Activated CD4-positive, alpha-beta T cell treated with anti-CD3 and anti-CD28 coated beads for 1 hour (primary cell): Measurements from ENCODE around the gene TXLNA.
"Not testable (repeated sequence)": the region's sequence is repeated elsewhere in the genome, so short reads cannot be mapped to it uniquely, and the experiment has no call there.

Experiments used
- DNase-seq: peaks from one replicate; pipeline ENCODE4 v3.0.0-alpha.2; 2020

The TXLNA gene

DNA sequence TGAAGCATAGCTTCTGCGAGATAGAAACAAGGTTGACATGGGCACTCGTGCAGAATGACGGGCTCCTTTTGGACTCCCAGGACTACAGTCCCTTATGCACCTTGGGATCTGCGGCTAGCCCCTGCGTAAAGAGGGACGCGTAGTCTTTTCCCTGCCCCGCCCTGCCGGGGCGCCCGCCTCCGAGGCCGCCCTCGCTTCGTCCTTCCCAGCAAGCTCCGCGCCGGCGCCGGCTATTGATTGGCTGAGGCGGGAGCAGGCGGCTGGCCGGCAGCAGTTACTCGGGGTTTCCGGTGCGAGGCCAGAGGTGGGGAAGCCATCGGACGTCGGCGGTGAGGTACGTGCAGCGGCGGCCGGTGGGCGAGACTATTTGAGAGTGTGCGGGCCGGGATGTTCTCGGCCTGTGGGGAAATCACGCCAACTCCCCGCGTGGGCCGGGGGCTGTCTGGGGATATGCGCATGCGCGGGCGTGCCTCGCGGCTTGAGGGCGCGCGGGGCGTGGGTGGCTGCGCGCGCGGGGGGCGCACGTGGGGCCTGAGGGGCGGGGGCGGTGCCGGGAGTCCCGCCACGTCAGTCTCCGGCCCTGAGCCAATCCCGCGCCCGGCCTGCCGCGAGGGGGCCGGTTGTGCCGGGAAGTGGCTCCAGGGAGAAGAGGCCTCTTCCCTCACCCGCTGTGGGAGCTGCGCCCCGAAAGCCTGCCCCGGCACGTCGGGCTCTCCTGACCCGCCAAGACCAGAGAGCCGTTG is at the start of gene TXLNA:
Gene TXLNA (plus strand): TSS at position 233 of the 743 bp plus-strand sequence. CDS start 671 bp downstream, outside the sequence.
- peak; percentile 81 for DNase-seq

DNA sequence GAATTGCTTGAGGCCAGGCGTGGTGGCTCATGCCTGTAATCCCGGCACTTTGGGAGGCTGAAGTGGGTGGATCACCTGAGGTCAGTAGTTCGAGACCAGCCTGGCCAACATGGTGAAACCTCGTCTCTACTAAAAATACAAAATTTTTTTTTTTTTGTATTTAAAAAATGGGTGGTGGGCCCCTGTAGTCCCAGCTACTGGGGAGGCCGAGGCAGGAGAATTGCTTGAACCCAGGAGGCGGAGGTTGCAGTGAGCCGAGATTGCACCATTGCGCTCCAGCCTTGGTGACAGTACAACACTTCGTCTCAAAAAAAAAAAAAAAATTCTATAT is 45.6 kb upstream of the TXLNA start:
- not testable (repeated sequence) for DNase-seq

DNA sequence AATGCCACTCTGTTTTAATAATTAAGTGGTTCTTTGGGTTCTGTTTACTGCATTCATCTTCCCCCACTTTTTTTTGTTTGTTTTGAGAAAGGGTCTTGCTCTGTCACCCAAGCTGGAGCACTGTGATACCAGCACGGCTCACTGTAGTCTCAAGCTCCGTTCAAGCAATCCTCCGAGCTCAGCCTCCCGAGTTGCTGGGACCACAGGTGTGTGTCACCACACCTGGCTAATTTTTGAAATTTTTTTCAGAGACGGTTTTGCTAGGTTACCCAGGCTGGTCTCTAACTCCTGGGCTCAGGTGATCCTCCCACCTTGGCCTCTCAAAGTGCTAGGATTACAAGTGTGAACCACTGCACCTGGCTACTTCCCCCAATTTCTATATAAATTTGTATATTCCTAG is 42.4 kb upstream of the TXLNA start:
- DNase-seq = no peak

DNA sequence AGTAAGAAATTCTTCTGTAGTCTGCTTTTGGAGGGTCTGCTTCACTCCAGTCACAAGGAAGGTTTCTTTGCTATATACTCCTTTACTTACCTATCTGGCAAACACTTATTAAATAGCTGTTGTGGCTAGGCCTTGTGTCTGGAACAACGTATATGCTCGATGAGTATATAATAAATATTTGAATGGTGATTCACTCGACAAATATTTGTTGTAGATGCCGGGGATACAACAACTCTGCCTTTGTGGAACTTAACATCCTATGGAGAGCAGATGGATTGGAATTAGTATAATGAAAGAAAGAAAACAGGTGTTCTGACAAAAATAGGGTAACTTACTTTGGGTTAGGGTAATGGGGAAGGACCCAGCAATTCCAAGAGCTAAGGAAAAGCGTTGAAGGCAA is 40.5 kb upstream of the TXLNA start:
- no peak for DNase-seq

DNA sequence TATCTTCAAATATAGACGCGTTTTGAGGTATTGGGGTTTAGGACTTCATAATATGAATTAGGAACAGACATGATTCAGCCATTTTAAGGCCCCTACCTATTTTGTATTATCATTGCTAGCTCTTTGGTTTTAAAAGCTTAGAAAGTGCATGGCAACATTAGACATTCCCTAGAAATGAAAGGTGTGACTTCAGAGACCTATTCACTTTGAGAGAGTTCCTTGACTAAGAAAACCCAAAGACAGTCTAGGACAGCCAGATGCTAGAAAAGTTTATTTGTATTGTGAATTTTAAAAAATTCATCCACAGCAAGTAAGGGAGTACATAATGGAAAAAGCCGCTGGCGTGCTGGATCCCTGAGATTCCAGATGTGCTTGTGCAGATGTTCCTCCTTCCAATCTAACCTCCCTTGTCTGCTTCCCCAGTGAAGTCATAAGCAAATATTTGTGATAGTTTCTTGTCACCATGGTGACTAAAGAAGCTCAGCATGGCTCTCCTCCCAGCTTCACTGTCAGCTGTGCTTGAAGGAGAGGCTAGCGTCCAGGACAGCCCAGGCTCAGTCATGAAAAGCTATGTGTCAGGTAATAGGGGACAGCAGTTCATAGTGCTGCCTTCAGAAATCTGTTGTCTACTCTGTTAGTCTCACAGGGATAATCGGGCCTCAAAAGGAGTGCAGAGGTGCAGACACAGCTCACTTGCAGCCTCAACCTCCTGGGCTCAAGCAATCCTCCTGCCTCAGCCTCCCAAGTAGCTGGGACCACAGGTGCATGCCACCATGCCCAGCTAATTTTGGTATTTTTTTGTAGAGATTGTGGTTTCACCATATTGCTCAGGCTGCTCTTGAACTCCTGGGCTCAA is 36.8 kb upstream of the TXLNA start:
- no peak for DNase-seq

DNA sequence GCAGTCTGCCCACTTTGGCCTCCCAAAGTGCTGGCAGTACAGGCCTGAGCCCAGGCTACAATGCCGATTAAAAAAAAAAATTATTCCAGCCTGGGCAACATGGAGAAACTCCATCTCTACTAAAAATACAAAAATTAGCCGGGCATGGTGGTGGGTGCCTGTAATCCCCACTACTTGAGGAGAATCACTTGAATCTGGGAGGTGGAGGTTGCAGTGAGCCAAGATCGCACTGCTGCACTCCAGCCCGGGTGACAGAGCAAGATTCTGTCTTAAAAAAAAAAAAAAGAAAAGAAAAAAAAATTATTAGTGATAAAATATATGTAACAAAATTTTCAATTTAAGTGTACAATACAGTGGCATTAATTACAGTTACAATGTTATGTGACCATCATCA is 36.2 kb upstream of the TXLNA start:
- DNase-seq = not testable (repeated sequence)

DNA sequence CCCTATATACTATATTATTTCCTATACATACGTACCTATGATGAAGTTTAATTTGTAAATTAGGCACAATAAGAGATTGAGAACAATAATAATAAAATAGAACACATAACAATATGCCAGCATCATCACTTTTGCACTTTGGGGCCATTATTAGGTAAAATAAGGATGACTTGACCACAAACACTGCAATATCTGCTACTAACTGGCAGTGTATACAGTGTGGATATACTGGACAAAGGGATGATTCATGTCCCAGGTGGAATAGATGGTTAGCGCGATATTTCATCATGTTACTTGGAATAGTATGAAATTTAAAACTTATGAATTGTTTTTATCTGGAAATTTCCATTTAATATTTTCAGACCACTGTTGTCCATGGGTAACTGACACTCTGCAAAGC is 35.4 kb upstream of the TXLNA start:
- no peak for DNase-seq

DNA sequence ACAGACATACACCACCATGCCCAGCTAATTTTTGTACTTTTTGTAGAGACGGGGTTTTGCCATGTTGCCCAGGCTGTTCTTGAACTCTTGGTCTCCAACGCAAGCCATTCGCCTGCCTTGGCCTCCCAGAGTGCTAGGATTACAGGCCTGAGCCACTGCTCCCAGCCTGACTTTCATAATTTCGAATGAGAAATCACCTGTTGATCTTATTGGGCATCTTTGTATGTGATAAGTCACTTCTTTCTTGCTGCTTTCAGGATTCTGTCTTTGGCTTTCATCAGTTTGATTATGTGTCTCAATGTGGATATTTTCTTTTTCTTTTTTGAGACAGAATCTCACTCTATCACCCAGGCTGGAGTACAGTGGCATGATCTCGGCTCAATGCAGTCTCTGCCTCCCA is 31.7 kb upstream of the TXLNA start:
- DNase-seq = not testable (repeated sequence)

DNA sequence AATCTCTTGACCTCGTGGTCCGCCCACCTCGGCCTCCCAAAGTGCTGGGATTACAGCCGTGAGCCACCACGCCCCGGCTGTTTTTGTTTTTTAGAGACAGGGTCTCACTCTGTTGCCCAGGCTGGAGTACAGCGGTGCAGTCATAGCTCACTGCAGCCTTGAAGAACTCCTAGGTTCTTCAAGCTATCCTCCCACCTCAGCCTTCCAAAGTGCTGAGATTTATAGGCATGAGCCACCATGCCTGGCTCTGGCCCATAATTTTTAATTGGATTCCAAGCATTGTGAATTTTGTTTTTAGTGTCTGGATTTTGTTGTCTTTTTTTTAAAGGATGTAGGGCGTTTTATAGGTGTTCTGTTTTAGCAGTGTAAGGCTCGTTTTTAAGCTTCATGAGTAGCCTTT is 28.6 kb upstream of the TXLNA start:
- DNase-seq = no peak

DNA sequence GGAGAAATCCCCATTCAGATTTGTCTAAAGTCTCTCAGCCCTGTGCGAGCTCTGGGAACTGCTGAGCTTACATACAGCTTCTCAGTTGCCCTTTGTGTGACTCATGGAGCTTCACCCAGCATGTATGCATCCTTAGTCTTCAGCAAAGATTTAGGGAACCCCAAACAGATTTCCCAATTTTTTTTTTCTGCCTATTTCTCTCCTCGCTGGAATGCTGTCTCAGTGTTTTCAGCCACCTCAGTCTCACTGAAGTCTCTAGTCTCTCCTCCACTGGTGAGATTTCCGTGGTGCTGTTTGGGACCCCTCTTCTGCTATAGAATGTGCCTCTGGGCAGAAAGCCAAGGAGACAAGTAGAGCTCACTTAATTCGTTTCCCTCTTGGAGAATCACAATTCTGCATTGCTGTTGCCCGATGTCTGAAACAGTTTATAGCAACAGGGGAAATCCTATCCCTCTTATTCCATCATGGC is 28.1 kb upstream of the TXLNA start:
- no peak for DNase-seq

DNA sequence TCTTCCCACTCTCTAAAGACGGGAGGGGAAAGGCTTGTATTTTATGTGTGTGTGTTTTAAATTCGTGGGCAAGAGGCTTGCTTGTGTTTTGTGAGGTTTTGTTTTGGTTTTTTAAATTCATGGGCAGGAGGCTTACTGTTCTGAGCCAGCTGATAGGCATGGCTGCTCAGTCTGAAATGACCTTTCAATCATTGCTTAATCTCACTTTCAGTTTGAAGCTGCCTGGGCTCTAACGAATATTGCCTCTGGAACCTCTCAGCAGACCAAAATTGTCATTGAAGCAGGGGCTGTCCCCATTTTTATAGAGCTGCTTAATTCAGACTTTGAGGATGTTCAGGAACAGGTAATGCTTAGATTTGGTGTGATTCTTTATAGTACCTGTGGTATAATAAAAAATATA is 20.3 kb upstream of the TXLNA start:
- DNase-seq = no peak

DNA sequence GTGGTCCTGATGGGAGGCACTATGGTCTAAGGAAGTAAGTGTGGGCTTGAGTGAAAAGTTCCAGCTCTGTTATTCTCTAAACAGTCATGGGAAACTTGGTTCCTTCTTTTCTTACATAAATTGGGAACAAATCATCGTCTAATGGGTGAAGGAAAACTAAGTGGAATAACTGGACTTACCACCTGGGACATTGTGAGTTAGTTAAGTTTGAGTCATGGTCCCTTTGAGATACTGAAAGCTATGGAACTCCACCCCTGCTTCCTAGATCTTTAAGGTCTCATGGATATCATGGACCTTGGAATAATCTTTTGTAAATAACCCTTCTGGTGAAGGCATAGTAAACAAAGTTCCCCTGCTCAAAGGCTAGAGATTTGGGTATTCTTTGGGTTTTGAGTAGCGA is 16.1 kb upstream of the TXLNA start:
- DNase-seq = no peak

DNA sequence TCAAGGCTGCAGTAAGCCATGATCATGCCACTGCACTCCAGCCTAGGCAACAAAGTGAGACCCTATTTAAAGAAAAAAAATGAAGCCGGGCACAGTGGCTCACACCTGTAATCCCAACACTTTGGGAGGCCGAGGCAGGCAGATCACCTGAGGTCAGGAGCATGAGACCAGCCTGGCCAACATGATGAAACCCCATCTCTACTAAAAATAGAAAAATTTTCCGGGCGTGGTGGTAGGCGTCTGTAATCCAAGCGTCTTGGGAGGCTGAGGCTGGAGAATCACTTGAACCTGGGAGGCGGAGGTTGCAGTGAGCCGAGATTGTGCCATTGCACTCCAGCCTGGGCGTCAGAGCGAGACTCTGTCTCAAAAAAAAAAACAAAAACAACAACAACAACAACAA is 13.8 kb upstream of the TXLNA start:
- DNase-seq = not testable (repeated sequence)

DNA sequence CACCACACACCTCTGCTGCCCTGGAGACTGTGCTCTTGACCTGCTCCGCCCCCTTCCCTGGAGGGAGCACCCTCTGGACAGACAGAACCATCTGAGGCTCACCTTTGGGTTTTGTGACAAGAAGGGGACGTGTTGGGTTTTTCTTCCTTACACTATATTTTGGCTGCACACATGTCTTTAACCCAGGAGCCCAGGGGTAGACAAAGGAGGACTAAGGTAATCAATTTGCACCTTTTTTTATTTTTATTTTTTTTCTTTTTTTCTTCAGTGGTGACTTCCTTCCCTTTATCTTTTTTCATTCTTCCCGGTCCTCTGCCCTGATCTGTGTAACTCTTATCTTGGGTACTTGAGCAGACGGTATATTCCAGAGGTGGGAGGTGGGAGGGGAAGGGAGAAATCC is 8.5 kb upstream of the TXLNA start:
- no peak for DNase-seq

DNA sequence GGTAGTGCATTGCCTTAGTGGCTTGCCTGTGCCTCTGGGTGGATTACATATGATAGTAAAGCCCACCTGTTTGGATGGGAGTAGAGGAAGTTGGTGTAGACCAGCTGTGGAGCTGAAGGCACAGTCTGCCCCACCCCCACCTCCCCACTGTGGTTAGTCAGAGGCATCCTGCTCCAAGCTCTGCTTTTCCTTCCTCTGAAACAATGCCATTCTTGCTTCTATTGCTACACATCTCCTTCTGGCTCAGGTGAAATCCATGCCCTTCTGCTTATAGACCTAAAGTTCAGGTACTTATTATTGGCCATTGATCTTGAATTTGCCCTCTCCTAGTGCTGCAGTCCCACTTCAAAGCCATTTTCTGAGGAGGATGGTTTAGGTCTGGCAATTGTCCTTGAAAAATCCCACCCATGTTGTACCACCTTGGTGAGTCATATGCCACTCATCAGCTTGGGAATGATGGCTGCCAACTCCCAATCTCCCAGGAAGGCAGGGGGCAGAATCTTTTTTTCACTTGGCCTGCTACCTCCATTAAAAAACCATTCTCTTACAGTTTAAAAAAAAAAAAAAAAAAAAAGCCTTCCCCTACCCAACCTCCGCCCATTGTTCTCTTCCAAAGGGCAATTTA is 6.7 kb upstream of the TXLNA start:
- DNase-seq = no peak

DNA sequence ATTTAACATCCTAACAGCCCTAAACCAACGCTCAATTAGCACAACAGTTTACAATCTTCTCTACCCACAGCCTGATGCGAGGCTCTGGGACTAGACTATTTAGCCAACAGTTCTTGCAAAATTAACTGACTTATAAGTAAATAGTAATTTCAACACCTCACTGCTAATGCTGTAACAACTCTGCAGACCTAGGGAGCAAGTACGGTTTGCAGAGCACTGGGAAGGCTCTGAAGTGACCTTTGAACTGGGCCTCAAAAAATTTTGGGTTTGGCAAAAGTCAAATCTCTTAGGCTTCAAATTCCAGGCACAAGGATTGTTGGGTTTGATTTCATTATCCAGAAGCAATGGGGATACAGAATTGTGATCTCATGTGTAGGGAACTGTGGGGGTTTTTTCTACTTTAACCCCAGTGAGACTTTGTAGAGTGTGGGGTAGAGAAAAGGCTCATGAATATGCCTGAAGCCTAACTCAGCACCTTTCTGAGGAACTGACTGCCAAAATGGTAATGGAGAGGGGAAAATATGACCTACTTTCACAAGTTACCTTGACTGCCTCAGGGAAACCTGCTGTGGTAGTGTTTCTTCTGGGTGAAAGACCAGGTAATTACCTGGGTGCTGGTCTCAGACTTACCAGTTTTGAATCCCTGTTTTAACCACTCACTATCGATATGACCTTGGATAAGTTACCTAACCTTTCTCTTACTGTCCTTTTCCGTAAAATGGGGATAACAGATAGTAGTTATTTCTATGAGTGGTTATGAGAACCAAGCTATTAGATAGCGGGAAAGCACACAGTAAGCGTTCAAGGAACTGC is 889 bp upstream of the TXLNA start:
- no peak for DNase-seq

DNA sequence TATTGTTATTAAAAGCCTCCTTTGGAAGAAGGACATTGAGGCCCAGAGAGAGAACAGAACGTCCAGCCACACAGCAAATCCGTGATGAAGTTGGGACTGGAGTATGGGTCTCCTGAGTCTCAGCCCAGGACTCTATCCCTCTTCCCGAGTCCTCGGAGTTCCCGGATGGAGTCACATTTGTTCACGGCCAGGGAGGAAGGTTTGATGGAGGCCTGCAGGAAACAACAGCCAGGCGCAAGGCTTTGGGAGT is 357 bp upstream of the TXLNA start:
- no peak for DNase-seq

DNA sequence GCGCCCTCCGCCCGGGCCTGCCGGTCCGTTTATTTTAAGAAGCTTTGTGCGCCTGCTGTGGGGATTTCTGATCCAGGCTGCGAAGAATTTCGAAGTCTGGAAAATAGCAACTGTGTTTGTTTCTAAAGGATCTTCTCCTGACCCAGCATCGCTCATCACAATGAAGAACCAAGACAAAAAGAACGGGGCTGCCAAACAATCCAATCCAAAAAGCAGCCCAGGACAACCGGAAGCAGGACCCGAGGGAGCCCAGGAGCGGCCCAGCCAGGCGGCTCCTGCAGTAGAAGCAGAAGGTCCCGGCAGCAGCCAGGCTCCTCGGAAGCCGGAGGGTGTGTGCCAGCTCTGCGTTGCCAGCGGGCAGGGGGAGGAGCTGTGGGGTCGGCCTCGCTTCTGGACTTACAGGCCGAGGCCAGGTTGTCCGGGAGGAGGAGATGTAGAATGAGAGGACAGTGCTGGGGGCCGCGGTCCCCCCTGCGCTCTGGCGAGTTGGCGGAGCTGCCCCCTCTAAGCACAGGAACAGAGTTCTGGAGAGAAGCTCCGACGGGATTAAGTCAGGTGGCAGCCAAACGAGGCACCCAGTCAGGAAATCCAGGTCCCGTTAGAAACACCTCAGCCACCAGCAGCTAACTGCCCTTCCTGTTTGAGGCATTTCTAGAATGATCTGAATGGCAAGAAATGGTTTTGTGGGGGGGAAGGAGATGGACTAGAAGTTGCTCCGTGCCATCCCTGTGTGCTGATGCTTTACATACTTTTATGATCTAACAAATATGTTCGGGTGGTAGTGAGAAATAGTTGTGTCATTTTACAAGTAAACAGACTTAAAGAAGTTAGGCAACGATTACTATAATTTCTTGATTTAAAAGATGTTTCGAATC is 948 bp downstream of the TXLNA start:
- DNase-seq = no peak

DNA sequence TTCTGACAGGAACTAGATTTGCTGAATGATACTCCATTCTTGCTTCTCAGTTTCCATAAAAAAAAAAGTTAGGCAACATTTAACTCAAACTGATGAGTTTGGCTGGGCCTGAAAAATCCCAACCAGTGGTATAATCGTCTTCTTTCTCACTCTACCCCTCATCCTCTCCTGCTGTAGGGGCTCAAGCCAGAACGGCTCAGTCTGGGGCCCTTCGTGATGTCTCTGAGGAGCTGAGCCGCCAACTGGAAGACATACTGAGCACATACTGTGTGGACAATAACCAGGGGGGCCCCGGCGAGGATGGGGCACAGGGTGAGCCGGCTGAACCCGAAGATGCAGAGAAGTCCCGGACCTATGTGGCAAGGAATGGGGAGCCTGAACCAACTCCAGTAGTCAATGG is 1.6 kb downstream of the TXLNA start:
- no peak for DNase-seq

DNA sequence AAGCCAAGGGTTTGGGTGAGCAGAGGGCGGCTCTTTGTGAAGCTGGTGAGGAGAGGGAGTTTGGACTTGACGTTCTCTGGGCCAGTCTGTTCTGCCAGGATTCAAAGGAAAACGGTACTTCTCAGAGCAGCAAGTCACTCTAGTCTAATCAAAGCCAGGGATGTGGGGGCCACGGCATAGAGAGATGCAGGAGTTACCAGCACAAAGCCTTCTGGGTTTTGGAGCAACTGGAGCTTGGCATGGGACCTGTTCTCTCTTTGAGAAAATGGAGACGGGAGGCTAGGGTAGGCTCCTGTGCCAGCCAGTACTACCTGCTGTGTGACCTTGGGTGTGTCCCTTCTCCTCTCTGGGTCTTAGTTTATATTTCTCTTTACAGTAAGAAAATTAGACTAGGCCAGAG is 2.1 kb downstream of the TXLNA start:
- DNase-seq = no peak

DNA sequence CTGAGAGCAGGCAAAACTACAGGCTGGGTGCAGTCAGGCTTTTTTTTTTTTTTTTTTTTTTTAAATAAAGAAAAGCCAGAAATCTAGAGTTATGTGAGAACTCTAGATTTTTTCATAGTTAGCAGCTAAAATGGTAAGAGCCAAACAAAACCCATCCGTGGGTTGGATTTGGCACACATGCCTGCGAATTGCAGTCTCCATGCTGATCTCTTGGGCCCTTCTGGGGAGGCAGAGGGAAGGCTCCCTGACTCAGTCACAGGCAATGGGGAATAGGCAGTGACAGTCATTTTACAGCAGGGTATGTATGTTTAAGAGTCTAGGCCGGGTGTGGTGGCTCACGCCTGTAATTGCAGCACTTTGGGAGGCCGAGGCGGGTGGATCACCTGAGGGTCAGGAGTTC is 2.6 kb downstream of the TXLNA start:
- DNase-seq = no peak

DNA sequence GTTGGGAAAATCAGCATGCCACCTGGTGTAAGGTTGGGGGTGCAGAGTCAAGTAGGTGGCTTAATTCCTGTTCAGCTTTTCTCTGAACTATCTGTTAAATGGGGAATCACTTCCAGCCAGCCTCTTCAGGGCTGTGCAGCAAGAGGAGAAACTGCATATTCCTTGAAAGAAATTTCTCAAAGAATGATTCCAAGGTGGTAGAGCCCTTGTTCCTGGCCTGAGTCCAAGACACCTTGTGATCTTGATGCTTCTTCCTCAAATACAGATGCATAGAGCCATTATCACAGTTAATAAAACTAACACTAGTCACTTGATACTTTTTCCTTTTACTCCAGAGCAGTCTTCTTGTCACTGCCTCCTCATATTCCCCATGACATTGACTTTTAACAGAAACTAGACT is 5.2 kb downstream of the TXLNA start:
- DNase-seq = no peak
